Neural progenitor cell (in vitro differentiated cells): Measurements from ENCODE around the gene PAX9.

ENCODE experiments used
- EZH2 ChIP-seq: fragments of 200-600 bp; sonication (generic); IDR thresholded peaks from 2 replicates; pipeline ENCODE4 v1.6.1; 2017; ENCODE audit warnings: antibody characterized with exemption, mild to moderate bottlenecking, moderate library complexity
- EZH2phosphoT487 ChIP-seq: fragments of 200-600 bp; sonication (generic); IDR thresholded peaks from 2 replicates; pipeline ENCODE4 v1.6.1; 2017; ENCODE audit warnings: antibody characterized with exemption
- TF ChIP-seq, protein P1 (sequence below): fragments of 200-600 bp; sonication (generic); IDR thresholded peaks from 2 replicates; pipeline ENCODE4 v1.5.1; 2017; ENCODE audit warnings: antibody characterized with exemption, mild to moderate bottlenecking

DNA sequence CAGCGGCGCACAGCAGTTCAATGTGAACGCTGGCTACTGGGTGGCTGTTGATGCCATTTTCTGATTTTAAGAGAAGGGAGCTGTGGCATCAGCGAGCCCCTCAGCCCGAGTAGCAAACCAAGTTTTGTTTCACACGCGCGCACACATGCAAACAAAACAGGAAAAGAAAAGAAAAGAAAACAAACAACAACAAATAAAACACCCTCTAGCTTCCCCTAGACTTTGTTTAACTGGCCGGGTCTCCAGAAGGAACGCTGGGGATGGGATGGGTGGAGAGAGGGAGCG is 540 bp downstream of the PAX9 start:
- TF ChIP-seq, protein P1, sequence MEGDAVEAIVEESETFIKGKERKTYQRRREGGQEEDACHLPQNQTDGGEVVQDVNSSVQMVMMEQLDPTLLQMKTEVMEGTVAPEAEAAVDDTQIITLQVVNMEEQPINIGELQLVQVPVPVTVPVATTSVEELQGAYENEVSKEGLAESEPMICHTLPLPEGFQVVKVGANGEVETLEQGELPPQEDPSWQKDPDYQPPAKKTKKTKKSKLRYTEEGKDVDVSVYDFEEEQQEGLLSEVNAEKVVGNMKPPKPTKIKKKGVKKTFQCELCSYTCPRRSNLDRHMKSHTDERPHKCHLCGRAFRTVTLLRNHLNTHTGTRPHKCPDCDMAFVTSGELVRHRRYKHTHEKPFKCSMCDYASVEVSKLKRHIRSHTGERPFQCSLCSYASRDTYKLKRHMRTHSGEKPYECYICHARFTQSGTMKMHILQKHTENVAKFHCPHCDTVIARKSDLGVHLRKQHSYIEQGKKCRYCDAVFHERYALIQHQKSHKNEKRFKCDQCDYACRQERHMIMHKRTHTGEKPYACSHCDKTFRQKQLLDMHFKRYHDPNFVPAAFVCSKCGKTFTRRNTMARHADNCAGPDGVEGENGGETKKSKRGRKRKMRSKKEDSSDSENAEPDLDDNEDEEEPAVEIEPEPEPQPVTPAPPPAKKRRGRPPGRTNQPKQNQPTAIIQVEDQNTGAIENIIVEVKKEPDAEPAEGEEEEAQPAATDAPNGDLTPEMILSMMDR, result no peak
- TF ChIP-seq EZH2, result no peak
- TF ChIP-seq EZH2phosphoT487, result no peak
